HG03108 (cell line): ENCODE results near the gene SLC36A2.
"Not testable (repeated sequence)": the region's sequence is repeated elsewhere in the genome, so short reads cannot be mapped to it uniquely, and the experiment has no call there.

Experiments used
- ATAC-seq: cut with Tn5 transposase; IDR thresholded peaks from one replicate; pipeline ENCODE4 v1.9.1; 2021; ENCODE audit warnings: moderate library complexity; ENCODE audit not compliant: unreplicated experiment

SLC36A2 gene

DNA sequence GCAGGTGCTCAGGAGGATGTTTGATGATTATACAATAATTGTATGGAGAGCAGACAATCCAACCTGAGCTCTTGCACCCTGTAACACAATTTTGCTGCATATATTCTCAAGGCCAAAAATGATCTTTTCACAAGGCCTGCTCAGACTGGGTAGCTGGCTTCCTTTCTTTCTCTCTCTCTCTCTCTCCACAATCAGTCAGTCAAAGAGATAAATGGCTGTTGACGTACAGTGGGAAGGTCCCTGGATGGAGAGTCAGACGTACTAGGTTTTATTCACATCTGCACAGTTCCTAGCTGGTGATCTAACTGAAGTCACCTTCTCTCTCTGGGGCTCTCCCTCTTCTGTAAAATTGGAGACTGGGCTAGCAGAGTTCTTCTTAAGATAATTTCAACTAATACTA, 19.8 kb downstream of the SLC36A2 start:
- ATAC-seq: no peak

DNA sequence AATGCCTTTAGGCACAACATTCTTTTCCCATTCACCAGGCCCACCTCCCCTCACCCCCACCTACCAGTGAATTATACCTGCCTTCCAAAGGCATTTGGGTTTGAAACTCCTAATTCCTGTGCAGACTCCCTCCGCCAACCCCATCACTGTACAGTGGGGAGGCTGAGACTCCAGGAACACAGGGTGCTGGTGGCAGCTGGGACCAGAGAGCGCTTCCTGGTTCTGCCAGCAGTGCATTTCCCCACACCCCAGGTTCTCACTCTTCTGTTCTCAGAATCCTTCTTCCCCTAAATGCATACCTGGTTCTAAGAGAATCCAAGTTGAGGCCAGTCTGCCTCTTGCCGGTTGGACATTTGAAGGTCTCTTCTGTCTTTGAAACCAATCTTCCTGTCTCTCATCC, 21.1 kb downstream of the SLC36A2 start:
- no peak for ATAC-seq

DNA sequence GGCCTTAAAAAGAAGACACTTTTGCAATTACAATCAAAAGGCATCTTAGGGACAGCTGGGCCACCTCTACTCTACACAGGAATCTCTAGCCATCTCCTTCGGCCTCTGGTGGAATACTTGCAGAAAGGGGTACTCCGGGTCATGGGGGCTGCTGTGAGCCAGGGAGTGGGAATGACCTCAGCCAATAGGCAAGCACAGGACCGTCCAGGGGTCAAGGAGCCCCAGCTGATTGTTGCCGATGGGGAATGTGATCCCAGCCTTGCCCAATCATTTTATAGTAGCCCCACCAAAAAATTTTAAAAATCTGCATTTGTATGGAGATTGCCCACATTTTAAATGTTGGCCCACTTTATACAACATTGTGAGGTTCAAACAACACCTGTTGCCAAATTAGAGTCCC, 26.9 kb downstream of the SLC36A2 start:
- ATAC-seq: no peak

DNA sequence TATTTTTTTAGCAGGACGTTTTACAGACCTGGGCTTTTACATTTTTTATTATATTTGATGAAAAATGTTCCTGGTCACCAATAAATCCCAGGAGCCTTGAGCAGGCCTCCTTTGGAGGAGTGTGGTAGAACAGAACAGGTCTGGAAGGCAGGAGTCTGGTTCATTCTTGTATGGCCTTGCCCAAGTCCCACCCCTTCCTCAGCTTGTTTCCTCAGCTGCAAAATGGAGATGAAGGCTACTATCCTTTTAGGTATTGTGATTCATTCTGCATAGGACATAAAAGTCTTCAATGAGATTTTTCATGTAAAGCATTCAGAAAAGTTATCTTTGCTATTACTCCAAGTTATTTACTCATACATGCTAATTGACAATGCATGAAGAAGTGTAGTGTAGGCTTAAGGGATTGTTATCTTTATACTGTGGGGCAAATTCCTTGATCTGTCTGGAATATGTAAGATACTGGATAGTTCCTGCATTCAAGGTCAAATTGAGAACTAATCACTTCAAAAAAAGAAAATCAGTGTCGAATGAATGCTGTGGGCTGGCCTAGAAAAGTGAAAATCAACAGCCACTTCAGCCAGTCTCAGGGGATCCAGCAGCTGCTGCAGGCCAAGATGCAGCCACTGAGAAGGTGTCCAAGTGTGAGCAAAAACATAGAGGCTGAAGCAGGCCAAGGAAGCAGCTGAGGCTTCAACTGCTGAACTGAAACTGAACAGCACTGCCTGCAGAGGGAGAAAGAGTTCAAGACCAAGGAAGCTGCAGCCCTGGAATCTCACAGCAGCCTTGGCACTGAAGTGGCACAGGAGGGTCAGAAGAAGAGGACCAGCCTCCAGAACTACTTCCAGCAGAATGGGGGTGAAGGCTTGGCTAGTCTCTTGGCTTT, 28.3 kb downstream of the SLC36A2 start:
- ATAC-seq: peak; percentile 80

- ATAC-seq: no peak
These were observed 29.5 kb downstream of the SLC36A2 start for GRCh38 chr5:151317871-151318270.

GRCh38 chr5:151315998-151316597, 31.3 kb downstream of the SLC36A2 start:
- ATAC-seq: no peak

DNA sequence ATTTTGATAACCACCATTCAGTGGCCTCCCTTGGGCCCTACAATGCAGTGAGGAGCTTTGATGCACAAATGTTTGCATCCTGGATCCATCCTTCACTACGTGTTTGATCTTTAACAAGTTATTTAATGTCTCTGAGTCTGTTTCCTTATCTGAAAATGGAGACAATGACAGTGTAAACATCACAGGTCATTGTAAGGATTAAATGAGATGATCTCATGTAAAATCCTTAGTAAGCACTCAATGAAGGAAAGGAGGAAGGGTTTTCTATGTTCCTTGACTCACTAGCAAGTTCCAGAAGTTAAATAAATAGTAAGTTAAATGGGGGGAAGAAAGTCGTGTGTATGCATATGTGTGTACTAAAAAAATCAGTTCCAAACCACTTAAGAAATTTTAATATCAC, 34.0 kb downstream of the SLC36A2 start:
- ATAC-seq: no peak

DNA sequence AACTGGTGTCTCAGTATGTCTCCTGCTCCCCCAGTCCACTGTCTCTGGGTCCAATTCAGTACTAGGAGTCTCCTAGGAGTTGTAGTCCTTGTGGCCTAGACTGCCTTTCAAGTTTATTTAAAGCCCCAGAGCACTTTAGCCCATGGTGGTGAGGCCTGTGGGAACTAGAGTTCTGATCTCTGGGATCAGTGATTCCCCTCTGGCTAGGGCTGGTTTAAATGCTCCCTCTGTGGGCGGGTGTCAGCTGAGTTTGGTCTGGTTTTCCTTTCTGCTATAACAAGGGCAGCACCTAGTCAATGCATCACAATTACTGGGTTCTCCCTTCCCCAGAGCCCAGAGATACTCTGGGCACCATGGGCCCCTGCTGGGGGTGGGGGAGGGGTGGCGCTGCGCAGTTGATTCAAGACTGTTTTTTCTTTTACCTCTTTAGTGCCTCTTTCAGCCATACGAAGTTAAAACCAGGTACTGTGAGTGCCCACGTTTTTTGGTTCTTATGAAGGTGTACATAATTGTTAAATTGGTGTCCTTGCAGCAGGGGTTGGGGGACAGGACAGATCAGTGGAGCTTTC, 34.5 kb downstream of the SLC36A2 start:
- ATAC-seq: no peak

DNA sequence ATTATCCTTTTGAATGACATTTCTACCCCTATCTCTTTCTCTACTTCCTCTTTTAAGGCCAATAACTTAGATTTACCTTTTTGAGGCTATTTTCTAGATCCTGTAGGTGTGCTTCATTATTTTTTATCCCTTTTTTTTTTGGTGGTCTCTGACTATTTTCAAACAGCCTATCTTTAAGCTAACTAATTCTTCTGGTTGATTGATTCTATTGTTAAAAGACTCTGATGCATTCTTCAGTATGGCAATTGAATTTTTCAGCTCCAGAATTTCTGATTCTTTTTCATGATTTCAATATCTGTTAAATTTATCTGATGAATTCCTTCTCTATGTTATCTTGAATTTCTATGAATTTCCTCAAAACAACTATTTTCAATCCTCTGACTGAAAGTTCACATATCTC, 36.4 kb downstream of the SLC36A2 start:
- ATAC-seq: no peak

DNA sequence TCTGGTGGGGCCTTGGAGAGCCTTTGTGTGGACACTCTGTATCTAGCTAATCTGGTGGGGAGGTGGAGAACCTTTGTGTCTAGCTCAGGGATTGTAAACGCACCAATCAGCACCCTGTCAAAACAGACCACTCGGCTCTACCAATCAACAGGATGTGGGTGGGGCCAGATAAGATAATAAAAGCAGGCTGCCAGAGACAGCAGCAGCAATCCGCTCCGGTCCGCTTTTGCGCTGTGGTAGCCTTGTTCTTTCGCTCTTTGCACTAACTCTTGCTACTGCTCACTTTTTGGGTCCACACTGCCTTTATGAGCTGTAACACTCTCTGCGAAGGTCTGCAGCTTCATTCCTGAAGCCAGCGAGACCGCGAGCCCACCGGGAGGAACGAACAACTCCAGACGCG, 37.5 kb downstream of the SLC36A2 start:
- ATAC-seq: not testable (repeated sequence)

DNA sequence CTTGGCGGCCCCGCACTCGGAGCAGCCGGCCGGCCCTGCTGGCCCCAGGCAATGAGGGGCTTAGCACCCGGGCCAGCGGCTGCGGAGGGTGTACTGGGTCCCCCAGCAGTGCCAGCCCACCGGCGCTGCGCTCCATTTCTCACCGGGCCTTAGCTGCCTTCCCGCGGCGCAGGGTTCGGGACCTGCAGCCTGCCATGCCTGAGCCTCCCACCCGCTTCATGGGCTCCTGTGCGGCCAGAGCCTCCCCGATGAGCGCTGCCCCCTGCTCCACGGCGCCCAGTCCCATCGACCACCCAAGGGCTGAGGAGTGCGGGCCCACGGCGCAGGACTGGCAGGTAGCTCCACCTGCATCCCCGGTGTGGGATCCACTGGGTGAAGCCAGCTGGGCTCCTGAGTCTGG, 38.1 kb downstream of the SLC36A2 start:
- not testable (repeated sequence) for ATAC-seq

GRCh38 chr5:151303666-151304065, 43.7 kb downstream of the SLC36A2 start, which contains the start of gene SLC36A3:
SLC36A3 (minus strand) TSS chr5:151303766; CDS start chr5:151303354, 412 bp downstream.
- ATAC-seq: no peak

DNA sequence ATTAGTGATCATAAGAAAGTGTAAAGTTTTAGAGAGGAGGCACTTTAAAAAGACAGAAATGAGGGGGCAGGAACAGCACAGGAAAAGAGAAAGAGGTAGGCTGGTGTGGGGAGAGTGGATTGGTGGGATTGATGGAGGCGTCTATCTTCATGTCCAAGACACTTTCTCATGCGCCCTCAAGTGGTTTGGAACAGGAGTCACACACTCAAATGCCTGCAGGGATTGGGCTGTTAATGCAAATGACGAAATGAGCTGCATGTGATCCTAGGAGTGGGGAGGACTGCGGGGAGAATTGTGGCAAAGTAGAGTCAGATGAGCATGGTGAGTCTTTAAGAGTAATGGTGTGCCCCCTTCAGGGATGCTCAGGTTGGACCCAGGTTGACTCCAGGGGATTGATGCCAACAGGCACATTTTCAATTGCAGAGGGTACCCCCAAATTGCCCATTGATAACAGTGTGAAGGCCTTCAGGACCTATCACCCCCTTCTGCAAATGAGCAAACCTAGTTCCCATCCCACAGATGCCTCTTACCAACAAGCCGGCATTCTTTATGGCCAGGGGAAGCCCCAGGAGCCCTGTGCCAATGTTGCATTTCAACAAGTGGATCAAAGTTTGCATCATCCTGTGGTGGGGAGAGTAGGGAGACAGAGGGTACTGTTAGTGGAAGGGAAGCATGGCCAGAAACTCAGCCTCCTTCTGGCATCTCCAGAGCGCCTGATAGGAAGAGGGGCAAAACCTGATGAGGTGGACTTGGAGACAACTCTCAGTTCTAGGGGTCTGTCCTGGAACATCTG, 49.1 kb downstream of the SLC36A2 start:
- peak; percentile 82 for ATAC-seq

GRCh38 chr5:151296974-151297373, 50.4 kb downstream of the SLC36A2 start:
- no peak for ATAC-seq

DNA sequence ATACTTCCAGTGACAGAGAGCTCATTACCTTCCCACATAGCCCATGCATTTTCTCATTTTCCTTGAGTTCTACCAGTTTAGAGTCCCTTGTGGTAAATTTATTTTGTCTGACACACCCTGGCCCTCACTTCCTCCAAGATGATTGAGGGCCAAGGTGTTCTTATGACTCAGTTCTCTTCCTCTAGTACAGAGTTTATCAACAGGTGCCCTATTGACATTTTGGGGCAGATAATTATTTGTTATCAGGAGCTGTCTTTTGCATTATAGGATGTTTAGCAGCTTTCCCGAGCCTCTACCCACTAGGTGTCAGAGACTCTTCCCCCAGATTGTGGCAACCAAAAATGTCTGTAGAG, 50.9 kb downstream of the SLC36A2 start:
- no peak for ATAC-seq

DNA sequence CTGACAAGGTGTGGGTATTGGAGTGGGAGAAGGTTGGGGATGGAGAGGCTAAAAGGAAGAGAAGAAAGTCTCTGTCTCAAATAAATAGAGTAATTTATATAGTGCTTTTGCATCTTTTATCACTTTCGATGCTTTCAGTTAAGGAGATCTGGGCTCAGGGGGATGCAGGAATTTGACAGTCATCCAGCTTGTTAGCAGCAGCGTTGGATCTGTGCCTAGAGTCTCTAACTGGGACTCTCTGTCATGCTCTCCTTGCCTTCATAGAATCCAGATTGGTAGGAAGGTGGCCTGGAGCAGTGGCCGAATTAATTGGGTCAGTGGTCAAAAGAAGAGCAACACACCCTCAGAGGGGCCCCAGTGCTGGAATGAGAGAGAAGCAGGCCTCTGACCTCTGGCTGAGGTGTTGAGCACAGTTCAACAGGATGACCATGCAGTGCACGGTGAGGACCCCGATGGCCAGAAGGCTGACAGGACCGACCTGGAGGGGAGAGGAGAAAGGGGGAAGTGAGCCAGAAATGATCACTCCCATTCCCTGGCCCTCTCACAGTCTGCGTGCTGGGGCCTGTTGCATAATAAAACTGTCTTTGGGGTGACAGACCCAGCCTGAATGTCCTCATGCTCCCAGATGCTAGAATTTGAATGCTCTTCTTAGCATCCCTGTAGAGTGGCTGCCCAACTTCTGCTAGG, 51.4 kb downstream of the SLC36A2 start:
- no peak for ATAC-seq

DNA sequence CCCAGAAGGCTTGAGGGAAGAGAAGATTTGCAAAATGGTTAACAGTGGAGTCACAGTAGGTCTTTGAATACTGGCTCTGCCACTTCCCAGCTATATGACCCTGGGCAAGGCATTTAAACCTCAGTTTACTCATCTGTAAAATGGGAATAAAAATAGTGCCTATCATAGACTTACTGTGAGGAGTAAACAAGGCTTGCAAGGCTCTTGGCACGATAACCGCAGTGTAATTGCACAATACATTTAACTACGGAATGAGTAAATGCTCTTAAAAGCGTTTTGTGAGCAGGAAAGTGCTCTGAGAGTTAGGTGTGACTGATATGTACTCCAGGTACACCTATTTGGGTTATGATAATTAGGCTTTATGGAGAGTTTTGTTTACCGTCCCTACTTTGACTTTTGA, 52.2 kb downstream of the SLC36A2 start:
- no peak for ATAC-seq

DNA sequence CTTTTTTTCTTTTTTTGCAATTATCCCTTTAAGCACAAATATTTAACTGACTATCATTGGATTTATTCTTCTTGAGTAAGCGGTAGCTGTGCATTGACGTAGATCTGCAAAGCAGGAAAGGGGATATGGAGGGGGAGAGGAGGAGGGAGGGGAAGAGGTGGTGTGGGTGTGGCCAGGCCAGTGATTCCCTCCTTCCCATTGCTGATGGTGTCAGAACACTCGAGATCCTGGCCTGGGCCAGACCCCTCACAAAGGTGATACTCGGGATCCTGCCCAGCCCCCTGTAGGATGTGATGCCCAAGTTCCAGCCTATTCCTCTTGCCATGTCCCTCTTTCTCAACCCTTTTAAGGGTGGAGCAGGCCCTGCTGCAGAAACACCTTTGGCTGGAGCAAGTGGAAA, 53.7 kb downstream of the SLC36A2 start:
- no peak for ATAC-seq

DNA sequence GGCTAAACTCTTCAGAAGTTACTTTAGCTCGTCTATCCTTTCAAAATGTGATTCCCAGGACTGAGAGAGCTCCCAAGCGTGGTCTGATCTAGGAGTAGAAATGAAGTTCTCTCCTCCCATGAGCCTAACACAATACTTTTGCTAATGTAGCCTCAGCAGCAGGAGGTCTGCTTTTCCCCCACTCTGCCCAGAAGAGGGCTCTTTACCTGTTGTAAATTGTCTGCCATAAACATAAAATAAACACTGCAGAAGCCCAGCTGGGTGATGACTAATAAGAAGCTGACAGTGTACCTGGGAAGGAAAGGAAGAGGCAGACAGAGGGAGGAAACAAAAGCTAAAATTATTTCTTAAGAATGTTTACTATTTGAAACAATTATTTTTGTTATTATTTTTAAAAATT, 59.2 kb downstream of the SLC36A2 start:
- peak; percentile 54 for ATAC-seq

- ATAC-seq: no peak
These were observed 61.1 kb downstream of the SLC36A2 start for GRCh38 chr5:151286246-151286645.

- ATAC-seq: no peak
These were observed 61.7 kb downstream of the SLC36A2 start for GRCh38 chr5:151285683-151286082.
